Astrocyte (in vitro differentiated cells and primary cell): Measurements from ENCODE around the gene URI1.

Source experiments
- EZH2 ChIP-seq: IDR thresholded peaks from 2 replicates; pipeline ENCODE4 v1.6.1; 2012; ENCODE audit warnings: mild to moderate bottlenecking, low read length, inconsistent platforms; ENCODE audit not compliant: insufficient read depth
- TF ChIP-seq, protein P1 (sequence below): IDR thresholded peaks from 2 replicates; pipeline ENCODE4 v1.5.1; 2011; ENCODE audit warnings: low read depth, mild to moderate bottlenecking, inconsistent platforms, low read length, moderate library complexity; ENCODE audit not compliant: insufficient read depth

DNA sequence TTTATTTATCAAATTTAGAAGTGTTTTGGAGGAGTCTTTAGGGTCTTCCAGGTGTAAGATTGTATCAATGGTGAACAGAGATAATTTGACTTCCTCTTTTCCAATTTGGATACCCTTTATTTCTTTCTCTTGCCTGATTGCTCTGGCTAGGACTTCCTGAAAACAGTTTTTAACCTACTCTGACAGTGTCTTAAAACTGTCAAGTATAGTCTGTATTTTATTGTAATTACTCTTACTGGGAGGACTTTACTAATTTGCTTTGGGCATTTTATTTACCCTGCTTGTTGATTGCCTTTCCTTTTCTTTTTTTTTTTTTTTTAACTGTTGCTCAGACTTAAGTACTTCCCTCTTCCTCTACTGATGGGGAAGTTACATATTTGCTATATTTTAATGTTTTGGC is 81.3 kb downstream of the URI1 start:
- TF ChIP-seq EZH2 = no peak
- TF ChIP-seq, protein P1, sequence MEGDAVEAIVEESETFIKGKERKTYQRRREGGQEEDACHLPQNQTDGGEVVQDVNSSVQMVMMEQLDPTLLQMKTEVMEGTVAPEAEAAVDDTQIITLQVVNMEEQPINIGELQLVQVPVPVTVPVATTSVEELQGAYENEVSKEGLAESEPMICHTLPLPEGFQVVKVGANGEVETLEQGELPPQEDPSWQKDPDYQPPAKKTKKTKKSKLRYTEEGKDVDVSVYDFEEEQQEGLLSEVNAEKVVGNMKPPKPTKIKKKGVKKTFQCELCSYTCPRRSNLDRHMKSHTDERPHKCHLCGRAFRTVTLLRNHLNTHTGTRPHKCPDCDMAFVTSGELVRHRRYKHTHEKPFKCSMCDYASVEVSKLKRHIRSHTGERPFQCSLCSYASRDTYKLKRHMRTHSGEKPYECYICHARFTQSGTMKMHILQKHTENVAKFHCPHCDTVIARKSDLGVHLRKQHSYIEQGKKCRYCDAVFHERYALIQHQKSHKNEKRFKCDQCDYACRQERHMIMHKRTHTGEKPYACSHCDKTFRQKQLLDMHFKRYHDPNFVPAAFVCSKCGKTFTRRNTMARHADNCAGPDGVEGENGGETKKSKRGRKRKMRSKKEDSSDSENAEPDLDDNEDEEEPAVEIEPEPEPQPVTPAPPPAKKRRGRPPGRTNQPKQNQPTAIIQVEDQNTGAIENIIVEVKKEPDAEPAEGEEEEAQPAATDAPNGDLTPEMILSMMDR = no peak
